HG02840 (cell line): Measurements from ENCODE around the gene YIF1A.
A peak's percentile ranks its signal among the peaks of the same experiment; 100 is the strongest.
"Not testable (repeated sequence)": the region's sequence is repeated elsewhere in the genome, so short reads cannot be mapped to it uniquely, and the experiment has no call there.

Source experiments
- ATAC-seq: cut with Tn5 transposase; IDR thresholded peaks from one replicate; pipeline ENCODE4 v1.9.1; 2021; ENCODE audit warnings: mild to moderate bottlenecking, moderate library complexity, moderate number of reproducible peaks; ENCODE audit not compliant: unreplicated experiment, low FRiP score

The YIF1A gene

DNA sequence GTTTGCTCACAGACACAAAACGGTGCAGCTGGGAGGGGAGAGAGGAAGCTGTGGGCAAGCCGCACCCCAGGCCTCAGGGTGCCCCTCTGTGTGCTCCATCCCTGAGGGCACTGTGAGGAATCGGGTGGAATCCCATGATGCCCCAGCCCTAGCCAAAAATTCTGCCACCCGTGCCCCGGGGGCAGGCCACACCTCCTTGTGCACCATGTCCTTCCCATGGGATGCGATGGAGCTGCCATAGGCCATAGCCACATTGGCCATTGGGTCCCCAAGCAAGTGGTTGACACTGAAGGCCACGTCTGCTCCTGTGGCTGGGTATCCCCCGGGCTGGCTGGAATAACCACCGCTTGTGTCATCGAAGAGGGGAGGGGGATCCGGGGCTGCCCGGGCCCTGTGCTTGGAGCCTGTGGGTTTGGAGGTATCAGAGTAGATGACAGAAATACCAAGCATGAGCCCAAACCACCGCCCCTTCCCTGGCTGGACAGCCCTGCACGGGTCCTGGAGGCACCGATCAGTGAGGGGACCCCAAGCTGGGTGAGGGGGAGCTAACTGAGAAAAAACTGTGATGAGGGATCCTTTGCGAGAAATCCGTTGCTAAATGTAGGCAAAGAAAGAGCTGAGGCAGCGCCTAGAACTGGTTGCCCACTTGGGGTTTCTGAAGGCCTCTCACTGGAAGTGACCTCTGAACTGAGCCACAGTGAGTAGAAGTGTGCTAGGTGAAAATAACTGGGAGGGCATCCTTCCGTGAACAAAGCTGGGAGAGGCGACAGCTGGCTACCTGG is 863 bp downstream of the YIF1A start:
- ATAC-seq = no peak

DNA sequence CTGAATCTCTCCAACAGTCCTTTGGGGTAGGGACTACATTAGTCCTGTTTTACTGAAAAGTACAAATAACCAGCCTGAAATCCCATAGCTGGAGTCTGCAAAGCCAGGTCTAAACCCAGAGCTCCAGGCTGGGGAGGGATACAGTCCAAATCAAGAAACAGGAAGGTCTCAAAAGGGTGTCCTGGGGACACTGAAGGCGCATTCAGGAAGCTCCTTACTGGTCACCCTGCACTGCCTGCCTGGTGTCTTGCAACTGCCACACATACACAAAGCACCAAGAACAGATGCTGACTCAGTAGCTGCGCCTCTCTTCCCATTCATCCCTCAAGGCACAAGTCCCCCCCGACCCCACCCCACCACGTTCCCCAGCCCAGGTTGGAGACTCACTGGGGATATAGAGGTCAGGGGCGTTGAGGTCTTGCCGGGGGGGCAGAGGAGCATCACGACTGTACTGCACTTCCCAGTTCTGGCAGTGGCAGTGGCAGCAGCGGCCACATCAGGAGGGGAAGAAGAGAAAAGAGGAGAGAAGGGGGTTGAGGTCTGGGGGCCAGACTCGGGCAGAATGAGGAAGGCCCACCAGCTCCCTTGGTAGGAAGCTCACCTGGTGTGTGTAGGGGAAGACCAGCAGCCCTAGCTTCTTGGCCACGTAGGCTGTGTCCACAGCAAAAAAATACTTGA is 1.6 kb downstream of the YIF1A start:
- ATAC-seq = no peak

DNA sequence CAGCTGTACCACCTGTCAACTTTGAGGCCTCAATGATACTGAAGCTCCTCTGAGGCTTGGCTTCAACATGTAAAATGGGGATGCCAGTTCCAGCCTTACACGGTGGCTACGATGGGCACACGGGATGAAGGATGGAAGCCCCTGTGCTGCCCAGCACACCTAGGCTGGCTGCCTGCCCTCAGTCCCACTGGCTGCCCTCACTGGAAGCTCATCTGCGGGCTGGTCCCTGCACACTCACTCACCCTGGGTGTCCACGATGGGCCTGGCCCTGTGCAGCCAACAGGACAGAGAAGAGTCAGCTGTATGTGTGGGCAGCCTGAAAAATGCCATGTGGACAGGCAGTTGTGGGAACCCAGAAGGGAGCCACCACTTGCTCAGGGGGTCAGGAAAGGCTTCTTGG is 2.2 kb downstream of the YIF1A start:
- ATAC-seq = no peak

DNA sequence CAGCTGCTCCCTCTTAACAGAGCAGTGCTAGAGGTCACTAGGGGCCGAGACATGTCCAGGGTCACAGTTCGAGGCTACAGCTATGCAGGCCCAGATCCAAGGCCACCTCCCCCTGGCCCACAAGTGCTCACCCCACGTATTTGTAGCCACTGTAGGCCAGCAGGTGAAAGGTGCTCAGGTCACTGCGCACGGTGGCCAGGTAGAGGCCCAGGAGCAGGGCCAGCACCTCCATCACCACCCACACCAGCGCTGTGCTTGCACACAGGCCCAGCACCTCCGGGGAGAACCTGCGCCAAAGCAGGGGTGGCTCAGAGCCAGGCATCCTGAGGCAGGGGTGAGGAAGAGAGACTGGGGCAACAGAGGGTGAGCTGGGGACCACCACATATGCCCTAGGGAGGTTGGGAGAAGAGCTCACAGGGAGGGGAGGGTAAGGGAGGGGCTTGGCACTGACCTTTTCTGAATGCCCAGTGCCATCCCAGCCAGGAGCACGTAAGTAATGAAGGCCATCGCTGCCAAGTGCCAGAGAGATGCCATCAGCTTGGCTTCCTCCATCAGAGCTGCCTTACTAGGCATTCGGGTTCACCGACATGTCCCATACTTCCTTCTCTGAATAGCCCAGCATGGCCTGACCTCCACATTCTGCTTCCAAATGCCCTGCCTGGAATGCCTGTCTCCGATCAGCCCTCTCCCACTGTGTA is 3.5 kb downstream of the YIF1A start:
- no peak for ATAC-seq

DNA sequence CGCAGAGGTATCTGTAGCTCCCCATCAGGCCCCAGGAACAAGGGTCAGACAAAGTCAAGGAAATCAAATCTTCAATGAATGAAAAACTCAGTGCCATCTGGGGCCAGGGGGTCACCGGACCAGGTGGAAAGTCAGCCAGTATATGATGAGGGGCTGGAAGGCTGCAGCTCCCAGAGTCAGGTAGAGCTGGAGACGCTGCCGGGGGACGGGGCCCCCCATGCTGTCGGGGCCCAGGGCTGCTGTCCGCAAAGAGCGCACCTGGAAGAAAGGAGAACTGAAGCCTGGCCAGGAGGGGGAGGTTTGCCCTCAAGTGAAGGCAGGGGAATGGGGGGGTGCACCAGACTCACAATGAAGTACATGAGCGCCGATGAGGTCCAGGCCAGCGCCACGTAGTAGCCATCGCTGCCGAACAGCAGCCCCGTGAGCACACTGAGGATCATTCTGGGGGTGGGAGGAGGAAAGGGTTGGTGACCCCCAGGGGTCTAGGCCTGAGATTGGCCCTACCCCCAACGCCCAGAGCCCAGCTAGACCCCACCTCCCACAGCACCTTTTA is 4.3 kb downstream of the YIF1A start:
- no peak for ATAC-seq

DNA sequence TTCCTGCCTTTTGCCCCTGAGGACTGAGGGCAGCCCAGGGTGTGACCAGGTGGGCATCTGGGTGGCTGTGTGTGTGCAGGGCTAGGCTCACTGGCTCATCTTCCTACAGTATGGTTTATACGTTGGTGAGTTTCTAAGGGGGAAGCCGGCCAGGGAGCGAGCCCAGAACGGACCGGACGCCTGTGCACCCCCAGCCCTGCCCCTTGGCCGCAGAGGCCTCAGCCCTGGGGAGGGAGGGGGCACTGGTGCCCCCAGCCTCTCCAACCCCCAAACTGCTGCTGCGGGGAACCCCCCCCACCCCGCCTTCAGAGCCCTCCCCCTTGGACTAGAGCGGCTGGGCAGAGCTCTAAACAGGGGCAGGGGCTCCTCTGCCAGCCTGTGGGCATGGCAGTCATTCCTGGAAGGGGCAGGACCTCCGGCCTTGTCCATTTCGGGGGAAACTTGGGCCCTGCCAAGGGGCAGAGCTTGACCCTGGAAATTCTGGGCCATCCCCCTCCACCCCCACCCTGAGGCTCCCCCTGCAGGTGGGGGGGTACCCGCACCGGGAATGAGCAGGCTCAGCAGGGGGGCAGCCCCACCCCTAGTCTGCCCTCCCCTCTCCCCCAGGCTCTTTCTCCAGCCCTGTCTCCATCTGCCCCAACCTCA is 5.4 kb downstream of the YIF1A start:
- ATAC-seq = no peak

DNA sequence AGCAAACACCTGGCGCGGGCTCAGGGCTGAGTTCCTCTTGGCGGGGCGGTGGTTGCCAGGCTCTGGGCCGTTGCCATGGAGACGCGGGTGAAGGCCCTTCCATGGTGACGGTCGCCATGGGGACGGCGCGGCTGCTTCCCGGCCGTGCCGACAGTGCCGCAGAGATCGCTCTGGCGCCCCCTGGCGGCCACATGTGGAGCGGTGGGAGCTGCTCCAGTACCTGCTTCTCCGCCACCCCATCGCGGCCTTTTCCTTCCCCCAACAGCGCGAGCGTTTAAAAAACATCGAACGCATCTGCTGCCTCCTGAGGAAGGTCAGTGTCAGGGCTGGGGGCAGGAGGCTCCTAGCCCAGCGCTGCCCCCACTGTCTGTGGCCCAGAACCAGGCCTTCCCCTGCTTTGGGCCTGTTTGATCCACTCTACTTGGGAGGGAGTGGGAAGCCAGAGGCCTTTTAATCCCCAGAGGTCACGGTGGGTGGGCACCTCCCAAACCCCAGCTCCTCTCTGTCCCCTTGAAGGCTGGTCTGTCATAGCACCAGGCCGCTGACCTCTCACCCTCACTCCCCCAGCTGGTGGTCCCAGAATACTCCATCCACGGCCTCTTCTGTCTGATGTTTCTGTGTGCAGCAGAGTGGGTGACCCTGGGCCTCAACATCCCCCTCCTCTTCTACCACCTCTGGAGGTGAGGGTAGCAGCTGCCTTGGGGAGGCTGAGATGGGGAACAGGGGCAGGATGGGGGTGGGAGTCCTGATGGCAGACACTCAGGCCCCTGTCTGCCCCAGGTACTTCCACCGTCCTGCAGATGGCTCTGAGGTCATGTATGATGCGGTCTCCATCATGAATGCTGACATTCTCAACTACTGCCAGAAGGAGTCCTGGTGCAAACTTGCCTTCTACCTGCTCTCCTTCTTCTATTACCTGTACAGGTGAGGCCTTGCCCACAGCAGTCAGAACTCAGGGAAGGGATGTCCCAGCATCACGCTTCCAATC is 6.2 kb downstream of the YIF1A start:
- ATAC-seq = peak; percentile 79

DNA sequence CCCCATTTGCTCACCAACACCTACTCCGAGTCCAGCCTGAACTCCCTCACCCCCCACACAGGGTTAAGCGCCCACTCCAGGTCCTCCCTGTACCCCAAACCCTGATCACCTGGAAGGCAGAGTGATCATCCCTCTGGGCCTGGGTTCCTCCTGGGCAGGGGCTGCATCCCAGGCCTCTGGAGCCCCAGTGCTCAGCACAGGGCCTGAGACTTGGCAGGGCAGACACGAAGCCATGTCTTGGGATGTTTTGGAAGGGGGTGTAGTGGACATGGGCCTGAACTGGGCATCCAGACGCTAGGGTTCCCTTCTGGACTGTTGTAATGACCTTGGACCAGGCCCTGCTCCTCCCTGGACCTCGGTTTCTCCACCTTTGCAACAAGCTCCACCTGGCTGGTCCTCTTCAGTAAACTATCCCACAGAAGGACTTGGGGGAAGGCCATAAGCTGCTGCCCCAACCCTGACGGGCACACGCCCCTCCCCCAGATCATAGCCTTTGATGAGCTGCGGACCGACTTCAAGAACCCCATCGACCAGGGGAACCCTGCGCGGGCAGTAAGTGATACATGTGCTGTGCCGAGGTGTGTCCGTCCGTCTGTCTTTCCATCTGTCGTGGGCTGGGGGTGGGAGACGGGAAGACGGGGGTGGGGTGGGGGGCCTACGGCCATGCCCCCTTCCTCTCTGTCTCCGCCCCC is 7.0 kb downstream of the YIF1A start:
- no peak for ATAC-seq

DNA sequence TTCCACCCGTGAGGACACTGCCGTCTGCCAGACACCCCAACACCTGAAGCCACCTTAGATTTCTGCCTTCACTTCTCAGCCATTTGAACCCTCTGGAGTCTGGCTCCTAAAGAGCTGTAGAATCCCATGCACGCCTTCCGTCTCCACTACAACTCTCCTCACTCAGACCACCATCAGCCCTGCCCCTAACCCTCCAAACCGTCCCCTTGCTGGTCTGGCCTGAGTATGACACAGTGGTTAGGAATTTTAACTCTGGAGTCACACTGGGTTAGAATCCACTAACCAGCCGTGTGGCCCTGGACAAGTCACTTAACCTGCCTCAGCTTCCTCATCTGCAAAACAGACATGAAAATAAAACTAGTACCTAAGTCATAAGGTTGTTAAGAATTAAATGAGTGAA is 7.9 kb downstream of the YIF1A start:
- ATAC-seq = no peak

DNA sequence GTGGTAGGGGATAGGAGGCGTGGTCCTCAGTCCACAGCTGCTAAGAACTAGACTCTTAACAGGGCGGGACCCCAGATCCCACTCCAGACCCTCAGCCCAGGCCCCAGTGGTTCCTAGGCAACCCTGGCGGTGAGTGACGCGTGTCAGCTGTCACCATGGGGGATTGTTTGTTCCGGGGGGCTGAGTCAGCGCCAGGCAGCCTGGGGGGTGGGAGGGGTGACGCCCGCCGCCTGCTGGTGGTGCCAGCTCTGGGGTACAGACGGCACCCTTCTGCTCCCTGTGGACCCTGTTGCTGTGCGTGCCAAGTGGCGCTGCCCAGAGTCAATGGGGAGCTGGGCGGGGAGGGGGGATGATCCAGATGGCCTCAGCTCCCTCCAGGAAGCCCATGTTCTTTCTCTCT is 8.5 kb downstream of the YIF1A start:
- no peak for ATAC-seq

DNA sequence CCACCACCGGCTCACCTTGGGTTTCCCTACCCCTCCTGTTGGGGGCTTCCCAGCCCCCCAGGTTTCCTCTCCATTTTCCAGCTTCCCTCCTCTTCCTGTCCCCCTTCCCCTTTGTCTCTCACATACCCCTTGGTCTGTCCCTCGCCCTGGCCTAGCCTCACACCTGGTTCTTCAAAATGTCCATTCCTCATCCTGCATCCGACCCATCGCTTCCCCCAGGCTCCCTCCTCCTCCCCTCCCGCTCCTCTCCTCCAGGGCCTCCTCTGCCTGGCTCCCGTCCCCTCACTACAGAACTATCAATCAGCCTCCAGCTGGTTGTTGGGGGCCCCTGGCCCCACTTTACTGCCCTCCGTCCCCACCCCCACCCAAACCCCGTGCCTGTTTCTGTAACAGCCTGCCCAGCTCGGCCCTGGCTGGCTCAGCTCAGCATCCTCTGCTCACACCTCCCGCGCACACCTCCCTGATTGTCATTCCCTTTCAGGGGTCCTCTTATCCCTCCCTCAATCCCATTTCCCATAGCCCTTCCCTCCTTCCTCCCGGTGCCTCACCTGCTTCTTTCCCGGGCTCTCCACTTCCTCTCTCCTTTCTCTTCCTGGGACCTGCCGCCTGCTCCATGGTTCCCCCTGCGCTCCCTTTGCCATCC is 9.7 kb downstream of the YIF1A start:
- no peak for ATAC-seq

DNA sequence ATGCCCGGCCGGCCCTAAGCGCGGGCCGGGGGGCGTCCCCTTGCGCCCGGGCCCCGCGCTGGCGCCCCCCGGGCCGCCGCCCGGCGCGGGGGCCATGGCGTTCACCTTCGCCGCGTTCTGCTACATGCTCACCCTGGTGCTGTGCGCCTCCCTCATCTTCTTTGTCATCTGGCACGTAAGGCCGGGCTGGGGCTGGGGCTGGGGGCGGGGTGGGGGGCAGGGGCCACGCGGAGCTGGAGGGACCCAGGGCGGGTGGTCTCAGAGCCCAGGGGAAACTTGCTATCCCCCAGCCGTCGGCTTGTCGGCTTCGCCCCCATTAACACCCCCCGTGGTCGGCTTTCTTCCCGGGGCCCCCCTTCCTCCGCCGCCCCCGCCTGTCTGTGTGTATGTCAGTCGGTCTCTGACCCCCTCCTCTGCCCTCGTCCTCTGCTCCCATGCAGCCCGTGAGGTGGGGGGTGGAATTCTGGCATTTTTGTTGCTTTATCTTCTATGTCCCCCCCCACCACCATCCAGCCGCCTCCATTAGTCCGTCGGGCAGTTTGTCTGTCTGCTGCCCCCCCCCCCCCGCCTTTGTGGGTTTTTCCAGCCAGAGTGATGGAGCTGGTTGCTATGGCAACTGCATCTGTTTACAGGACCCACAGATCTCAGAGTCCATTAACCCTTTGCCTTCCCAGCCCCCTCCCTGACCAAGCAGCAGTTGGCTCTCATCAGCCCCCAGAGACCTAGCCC is 10.4 kb downstream of the YIF1A start:
- ATAC-seq = no peak

DNA sequence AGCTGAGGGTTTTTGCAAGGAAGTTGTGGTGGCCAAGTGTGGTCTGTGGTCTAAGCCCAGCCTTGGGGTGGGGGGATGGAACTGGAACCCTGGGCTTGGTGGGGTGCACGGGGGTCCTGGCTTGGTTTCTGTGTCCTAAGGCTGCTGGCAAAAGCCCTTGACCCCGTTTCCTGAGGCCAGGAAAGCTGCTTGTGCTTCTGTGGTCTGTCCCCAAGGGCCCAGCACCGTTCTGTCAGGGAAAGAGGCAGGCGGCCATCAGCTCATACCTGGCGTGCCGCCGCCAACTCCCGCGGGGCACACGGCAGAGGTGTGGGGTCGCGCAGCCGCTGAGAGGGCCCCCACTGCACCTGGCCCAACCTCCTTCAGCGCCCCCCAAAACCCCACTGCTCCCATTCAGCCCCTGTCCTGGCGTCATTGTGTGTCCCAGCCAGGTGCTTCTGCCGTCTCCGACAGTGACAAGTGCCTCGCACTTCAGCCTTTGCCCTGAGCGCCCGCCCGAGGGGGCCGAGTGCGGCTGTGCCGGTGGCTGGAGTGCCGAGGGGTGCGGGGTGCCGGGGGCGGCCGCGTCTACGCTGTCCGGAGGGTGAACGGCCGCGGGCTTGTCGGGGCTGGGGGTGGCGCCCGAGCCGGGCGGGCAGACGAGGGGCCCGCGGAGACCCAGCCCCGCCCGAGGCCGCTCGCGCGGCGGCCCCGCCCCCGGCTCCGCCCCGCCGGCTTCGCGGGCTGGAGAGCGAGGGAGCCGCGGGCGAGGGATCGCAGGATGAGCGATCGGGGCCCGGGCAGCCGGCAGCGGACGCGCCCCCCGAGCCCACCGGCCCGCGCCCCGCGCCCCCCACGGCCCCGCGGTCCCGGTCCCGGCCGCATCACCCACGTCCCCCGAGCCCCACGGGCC is 11.2 kb downstream of the YIF1A start, which contains the start of gene CNIH2:
TSS of gene CNIH2 (plus strand) at position 705 of the 892 bp plus-strand sequence. CDS start 282 bp downstream, outside the sequence.
- no peak for ATAC-seq

DNA sequence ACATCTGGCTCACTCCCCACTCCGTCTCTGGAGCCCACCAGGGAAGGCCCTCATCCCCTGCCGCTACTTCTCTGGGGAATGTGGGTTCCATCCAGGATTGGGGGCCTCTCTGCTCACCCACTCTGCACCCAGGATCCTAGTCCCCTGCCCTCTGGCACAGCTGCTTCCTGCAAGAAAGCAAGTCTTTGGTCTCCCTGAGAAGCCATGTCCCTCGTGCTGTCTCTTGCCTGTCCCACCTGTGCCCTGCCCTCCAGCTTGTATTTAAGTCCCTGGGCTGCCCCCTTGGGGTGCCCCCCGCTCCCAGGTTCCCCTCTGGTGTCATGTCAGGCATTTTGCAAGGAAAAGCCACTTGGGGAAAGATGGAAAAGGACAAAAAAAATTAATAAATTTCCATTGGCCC is 11.9 kb downstream of the YIF1A start:
- not testable (repeated sequence) for ATAC-seq

DNA sequence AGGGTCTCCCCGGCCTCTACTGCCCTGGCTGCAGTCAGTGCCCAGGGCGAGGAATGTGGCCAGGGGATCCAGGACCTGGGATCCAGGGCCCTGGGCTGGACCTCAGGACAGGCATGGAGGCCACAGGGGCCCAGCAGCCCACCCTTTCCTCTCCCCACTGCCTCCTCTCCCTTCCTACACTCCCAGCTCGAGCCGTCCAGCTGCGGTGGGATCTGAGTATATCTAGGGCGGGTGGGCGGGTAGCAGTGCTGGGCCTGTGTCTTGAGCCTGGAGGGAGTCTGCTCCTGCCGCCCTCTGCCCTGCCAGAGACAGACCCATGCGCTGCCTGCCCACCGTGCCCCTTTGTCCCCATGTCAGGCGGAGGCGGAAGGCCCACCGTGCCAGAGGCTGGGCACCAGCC is 12.3 kb downstream of the YIF1A start:
- ATAC-seq = not testable (repeated sequence)

DNA sequence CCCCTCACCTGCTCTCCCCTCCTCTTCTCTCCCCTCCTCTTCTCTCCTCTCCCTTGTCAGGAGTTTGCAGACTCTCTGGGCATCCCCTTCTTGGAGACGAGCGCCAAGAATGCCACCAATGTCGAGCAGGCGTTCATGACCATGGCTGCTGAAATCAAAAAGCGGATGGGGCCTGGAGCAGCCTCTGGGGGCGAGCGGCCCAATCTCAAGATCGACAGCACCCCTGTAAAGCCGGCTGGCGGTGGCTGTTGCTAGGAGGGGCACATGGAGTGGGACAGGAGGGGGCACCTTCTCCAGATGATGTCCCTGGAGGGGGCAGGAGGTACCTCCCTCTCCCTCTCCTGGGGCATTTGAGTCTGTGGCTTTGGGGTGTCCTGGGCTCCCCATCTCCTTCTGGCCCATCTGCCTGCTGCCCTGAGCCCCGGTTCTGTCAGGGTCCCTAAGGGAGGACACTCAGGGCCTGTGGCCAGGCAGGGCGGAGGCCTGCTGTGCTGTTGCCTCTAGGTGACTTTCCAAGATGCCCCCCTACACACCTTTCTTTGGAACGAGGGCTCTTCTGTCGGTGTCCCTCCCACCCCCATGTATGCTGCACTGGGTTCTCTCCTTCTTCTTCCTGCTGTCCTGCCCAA is 12.8 kb downstream of the YIF1A start:
- ATAC-seq = no peak
